NCI-H526 treated with DMSO at 0.1 percent for 48 hours (cell line): ENCODE measurements around the gene MRPS14.
"Not testable (repeated sequence)": the region's sequence is repeated elsewhere in the genome, so short reads cannot be mapped to it uniquely, and the experiment has no call there.

ENCODE experiments used
- DNase-seq: peaks from one replicate; lab custom pipeline; 2025; lab: John Stamatoyannopoulos, UW

Gene MRPS14

GRCh38 chr1:175023043-175023921 is at the start of gene MRPS14:
Gene MRPS14, minus strand, starts transcription at chr1:175023425. Its CDS starts 17 bp downstream, at chr1:175023408.
- peak; percentile 99 for DNase-seq

GRCh38 chr1:175072099-175072951 is 49.1 kb upstream of the MRPS14 start:
- no peak for DNase-seq

GRCh38 chr1:175071276-175071943 is 48.2 kb upstream of the MRPS14 start:
- no peak for DNase-seq

GRCh38 chr1:175070818-175071217 is 47.6 kb upstream of the MRPS14 start:
- DNase-seq: no peak

GRCh38 chr1:175067362-175068106 is 44.3 kb upstream of the MRPS14 start, which contains the start of gene TNN:
Gene TNN, plus strand, starts transcription at chr1:175067833. Its CDS starts 9,586 bp downstream, at chr1:175077419.
- no peak for DNase-seq

GRCh38 chr1:175062858-175063257 is 39.6 kb upstream of the MRPS14 start:
- no peak for DNase-seq

- no peak for DNase-seq
Observed at GRCh38 chr1:175062339-175062738, 39.1 kb upstream of the MRPS14 start.

GRCh38 chr1:175054736-175055135 is 31.5 kb upstream of the MRPS14 start:
- DNase-seq: no peak

GRCh38 chr1:175050992-175051391 is 27.8 kb upstream of the MRPS14 start:
- no peak for DNase-seq

- DNase-seq: no peak
Observed at GRCh38 chr1:175045519-175045918, 22.3 kb upstream of the MRPS14 start.

- no peak for DNase-seq
Observed at GRCh38 chr1:175045097-175045496, 21.9 kb upstream of the MRPS14 start.

GRCh38 chr1:175044591-175044990 is 21.4 kb upstream of the MRPS14 start:
- not testable (repeated sequence) for DNase-seq

- DNase-seq: no peak
Observed at GRCh38 chr1:175043824-175044223, 20.6 kb upstream of the MRPS14 start.

- DNase-seq: no peak
Observed at GRCh38 chr1:175042650-175043049, 19.4 kb upstream of the MRPS14 start.

- DNase-seq: no peak
Observed at GRCh38 chr1:175040324-175040879, 17.2 kb upstream of the MRPS14 start.

- DNase-seq: no peak
Observed at GRCh38 chr1:175037416-175037815, 14.2 kb upstream of the MRPS14 start.

- no peak for DNase-seq
Observed at GRCh38 chr1:175036476-175036875, 13.3 kb upstream of the MRPS14 start.

GRCh38 chr1:175035865-175036264 is 12.6 kb upstream of the MRPS14 start:
- no peak for DNase-seq

- no peak for DNase-seq
Observed at GRCh38 chr1:175034775-175035174, 11.6 kb upstream of the MRPS14 start.

- no peak for DNase-seq
Observed at GRCh38 chr1:175033953-175034352, 10.7 kb upstream of the MRPS14 start.

GRCh38 chr1:175024773-175025172 is 1.5 kb upstream of the MRPS14 start:
- DNase-seq: no peak
